Measurements from ENCODE around the gene GSTM1.

Gene GSTM1

DNA sequence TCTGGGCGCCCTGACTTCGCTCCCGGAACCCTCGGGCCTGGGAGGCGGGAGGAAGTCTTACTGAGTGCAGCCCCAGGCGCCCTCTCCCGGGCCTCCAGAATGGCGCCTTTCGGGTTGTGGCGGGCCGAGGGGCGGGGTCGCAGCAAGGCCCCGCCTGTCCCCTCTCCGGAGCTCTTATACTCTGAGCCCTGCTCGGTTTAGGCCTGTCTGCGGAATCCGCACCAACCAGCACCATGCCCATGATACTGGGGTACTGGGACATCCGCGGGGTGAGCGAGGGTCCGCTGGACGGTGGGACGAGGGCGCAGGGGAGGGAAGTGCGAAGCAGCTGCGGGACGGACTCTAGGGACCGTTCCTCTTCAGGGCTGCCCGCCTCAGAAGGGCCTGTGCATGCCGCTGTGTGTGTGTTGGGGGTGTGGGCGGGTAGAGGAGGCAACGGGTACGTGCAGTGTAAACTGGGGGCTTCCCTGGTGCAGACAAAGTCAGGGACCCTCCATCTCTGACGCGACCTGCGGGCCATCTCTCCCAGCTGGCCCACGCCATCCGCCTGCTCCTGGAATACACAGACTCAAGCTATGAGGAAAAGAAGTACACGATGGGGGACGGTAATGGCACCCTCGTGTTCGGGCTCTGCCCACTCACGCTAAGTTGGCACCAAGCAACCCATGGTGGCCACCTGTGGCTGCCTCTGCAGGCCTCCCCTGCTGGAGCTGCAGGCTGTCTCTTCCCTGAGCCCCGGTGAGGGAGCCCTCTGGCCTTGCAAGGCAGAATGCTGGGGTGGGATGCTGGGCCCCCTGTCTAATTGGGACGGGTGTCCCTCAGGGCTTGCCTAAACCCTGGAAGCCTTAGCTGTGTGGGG, at the start of gene GSTM1:
GSTM1 (plus strand) TSS at position 177 of the 859 bp plus-strand sequence; CDS start at position 234, 57 bp downstream.
- DNase-seq = peak in 2 of 4 experiments; percentile 30 to 54

- DNase-seq = no peak
Observed at GRCh38 chr1:109639063-109639840, 48.4 kb upstream of the GSTM1 start.

DNA sequence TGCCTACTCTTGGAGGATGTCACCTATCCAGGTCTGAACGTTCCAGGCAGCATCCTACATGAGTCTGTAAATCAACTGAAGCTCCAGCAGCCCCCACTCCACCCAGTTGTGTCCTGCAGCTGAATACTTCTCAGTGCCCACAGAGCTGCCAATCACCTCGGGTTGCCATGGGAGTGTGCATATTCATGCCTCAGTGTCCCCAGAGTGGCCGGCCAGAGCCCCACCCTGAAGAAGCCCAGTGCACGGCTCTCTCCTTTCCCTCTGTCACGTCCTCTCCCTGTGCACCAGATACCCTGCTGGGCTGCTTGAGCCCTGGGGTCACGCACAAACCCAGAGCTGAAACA, 47.8 kb upstream of the GSTM1 start:
- DNase-seq = no peak

DNA sequence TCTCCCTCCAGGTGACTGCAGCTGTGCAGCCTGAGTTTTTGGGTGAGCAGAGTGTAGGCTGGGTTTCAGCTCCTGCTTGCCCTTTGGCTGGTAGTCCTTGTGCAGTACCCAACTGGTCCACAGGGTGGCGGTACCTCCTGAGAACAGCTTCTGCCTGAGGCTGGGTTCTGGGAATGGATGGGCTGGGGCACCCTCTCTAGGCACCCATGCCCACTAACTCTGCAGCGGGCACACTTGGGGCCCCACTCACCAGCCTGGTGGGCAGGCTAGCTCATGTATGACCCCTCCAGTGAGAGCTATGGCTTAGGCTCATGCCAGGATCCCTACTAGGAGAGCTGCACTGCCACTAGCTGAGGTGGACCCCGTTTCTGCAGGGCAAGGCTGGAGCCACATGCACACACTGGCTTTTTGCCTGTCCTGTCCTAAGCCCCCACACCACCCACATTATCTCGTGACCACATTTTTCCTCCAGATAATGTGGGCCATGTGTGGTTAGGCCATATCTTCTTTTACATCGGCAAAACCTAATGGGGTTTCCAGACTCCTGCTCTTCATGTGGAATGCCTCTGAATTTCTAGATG, 47.2 kb upstream of the GSTM1 start:
- DNase-seq = peak; percentile 72 to 96 (median 84)

GRCh38 chr1:109641078-109641740, 46.4 kb upstream of the GSTM1 start:
- no peak for DNase-seq

DNA sequence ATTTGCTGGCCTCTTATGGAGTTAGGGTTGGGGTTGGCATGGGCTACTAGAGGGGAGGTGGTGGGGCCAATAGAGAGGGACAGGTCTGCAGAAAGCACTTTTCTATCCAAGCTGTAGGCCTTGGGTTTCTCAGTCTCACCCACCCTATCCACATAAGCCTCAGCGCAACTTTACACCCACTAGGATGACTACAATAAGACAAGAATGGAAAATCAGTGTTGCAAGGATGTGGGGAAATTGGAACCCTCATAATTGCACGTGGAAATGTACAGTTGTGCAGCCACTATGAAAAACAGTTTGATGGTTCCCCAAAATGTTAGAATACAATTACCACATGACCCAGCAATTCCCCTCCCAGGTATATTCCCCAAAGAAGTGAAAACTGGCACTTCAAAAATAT, 45.8 kb upstream of the GSTM1 start:
- DNase-seq = no peak

DNA sequence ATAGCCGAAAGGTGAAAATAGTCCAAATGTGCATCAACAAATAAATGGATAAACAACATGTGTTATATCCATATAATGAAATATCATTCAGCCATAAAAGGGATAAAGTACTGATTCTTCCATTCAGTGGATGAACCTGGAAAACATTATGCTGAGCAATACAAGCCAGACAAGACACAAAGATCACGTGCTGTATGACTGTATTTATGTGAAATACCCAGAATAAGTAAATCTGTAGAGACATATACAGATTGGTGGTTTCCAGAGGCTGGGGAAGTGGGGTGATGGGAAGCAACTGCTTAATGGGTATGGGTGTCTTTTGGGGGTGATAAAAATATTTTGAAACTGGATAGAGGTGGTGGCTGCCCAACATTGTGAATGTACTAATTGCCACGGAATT, 45.0 kb upstream of the GSTM1 start:
- DNase-seq = no peak

DNA sequence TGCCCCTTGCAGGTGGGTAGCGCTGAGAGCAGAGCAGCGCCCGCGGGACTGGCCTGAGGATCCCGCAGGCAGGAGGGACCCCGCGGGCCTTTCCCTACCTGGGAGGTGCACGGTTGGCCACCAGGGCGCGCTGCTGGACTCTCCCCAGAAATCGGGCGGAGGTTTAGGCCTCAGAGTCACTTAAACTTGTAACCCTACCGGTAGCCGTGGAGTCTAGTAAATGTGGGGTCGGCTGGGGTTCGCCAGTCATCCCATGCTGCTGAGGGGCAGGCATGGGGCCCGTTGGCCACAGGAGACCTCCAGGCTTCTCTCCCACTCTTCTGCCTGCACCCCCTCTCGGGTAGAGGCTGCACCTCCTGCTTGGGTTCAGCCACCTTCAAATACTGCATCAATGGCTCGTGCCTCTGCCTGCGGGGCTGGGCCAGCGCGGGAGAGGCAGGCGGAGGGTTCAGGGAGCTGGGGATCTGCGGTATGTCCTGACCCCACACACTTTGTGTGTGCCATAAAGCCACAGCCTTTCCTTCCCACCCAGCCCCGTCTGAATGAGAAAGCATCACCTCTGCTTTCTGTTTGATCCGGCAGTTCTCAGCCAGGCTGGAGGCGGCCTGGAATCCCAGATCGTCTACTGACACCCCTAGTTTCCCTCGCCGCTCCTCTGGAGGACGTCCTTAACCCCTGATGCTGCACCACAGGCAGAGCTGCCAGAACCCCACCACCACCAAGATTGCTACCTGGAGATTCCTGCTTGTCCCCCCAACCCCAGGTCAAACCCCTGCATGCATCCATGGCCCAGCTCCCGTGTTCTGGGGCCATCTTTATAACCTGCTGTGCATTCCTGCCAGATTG, 44.0 kb upstream of the GSTM1 start:
- peak; percentile 74 to 83 (median 76) for DNase-seq

DNA sequence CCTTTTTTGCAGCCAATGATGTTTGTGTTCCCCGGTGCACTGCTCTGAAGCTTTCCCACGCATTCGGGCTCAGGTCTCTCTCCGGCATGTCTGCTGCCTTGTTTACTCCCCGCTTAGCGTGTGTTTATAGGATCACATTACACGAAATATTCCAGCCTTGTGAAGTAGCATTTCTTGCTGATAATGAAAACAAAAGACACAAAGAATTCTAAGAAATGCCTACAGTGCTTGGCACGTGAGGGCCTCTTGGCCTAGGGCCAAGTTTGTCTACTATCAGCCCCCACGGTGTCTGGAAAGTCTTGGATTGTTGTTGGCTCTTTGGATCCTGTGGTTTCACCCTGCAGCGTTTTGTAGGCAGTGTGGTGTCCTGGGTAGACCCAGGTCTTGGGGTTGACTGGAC, 42.9 kb upstream of the GSTM1 start:
- DNase-seq = no peak

- DNase-seq = no peak
Observed at GRCh38 chr1:109649491-109649914, 38.1 kb upstream of the GSTM1 start.

DNA sequence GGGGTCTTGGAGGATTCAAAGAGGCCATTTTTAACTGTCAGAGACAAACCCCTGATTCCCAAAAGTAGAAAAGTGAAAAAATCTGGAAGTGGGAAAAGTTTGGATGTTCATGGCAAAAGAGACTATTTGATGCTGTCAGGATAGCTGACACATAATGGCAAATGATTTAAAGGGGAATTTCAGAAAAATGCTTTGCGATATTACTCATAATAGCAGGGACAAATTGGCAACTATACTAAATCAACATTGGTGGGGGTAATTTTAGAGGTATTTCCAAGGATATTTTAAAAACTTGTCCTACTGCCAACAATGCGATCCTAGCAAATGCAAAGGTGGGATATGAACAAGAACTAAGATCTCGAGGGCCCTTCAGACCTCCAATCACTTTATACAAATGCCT, 37.0 kb upstream of the GSTM1 start:
- DNase-seq = no peak

GRCh38 chr1:109652402-109652801, 35.2 kb upstream of the GSTM1 start:
- no peak for DNase-seq

DNA sequence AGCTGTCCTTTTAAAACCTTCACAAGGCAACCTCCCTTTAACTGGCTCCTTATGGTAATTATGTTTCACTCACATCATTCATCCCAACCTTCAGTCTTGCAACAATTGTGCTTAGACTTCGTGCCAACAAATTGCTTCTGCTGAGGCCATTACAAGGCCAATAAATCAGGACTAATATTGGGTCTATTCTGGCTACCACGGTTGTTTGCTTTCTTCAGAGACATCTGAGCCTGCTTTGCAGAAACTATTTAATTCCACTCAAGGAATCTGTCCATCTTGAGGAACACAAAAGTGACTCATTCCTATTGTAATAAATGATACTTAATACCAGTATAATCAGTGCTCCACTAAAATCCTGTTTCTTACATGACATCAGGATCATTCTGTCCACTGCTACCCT, 34.3 kb upstream of the GSTM1 start:
- DNase-seq = no peak

DNA sequence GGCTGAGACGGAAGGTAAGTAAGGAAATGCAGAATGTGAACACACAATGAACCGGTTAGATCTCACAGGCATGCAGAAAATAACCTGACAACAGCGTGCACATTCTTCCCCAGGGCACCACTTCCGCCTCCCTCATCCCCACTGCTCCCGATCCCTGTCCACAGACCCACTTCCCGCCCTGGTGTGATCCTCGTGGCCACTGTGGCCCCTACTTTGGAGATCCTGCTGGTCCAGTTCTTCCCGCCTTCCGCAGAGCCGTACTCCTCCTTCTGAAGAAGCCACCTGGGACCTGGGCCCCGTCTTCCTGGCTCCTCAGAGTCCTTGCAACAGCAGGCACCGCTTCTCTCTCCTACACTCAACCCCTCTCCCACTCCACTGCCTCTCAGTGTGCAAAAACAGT, 33.1 kb upstream of the GSTM1 start:
- DNase-seq = no peak

- peak in 3 of 4 experiments; percentile 28 to 42 (median 34) for DNase-seq
Observed at GRCh38 chr1:109655615-109656519, 31.8 kb upstream of the GSTM1 start, which contains the start of gene GSTM4. TSS of gene GSTM4 (plus strand) at chr1:109656099. CDS start at chr1:109656390, 291 bp downstream.

- DNase-seq = no peak
Observed at GRCh38 chr1:109657395-109657794, 30.2 kb upstream of the GSTM1 start.

DNA sequence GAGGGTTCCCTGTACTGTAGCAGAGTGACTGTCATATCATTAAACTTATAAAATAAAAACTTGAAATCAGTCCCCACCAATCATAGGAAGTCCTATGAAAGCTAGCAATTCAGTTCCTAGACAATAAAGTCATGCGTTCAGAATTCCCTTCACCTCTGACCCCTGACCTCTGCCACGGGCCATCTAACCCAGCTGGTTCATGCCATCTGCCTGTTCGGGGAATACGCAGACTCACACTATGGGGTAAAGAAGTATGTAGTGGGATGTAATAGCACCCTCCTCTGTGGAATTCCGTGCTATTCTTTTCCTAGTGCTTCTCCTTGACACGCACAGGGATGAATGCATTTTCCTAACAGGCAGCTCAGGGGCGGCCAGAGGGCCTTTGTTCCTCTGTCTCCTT, 29.6 kb upstream of the GSTM1 start:
- no peak for DNase-seq

- DNase-seq = no peak
Observed at GRCh38 chr1:109658533-109659042, 29.0 kb upstream of the GSTM1 start.

DNA sequence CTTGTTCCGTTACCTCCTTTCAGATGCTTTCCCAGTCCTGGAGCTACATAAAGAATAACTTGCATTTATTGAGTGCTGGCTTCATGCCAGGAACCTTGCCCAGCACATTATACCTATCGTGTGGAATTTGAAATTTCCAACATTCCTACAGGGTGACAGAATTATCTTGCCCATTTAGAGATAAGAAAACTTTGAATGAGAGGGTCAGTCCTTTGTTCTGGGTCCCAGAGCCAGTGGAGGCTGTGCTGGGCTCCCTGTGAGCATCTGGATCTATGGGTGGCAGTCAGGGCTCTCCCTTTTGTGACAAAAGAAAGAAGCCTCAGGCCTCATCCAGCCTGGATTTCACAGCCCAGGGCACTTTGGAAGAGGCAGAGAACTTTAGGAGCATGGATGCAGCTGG, 28.5 kb upstream of the GSTM1 start:
- DNase-seq = no peak

DNA sequence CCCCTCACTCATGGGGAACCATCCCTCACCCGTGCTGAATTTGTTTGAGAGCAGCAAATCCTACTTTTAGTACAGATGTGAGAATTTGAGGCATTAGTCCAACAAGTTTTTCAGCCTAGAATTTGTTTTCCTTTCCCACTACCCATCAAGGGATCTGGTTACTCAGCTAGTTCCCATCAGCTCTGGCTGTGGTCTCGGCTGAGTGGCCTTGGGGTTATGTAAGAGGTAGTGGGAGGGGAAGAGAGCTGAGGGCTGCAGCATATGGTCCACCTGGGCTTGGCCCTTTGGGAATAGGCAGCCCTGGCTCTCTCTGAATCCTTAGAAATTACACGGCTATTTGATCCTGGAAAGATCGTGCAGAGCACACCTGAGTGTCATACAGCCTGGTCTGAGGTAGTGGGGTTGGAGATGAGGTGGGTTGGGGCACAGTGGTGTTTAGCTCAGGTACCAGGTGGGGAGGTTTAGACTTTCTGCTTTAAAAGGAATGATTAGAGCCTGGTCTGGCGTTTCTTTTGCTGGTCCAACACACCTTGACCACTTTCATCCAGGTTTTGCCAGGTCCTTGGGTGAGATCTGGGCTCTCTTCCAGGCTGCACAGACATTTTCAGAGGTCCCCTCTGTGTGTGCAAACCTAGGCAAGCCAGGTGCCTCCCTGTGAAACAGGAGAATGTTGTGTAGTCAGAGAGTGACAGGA, 27.5 kb upstream of the GSTM1 start:
- DNase-seq = no peak
